Osteoblast (primary cell): ENCODE results near the gene SLC7A8. TPM values are rescaled to one million over a fixed set of nuclear protein-coding genes. Genes with fewer than 3 reads are reported as not detected.

Experiments used
- DNase-seq: peaks from one replicate; pipeline ENCODE4 v3.0.0; 2011; ENCODE audit warnings: low spot score, mixed read lengths; ENCODE audit not compliant: insufficient read length; ENCODE audit errors: missing footprints
- H2AFZ ChIP-seq: 2 replicates; pipeline ENCODE4 v1.6.0; 2011; ENCODE audit warnings: mild to moderate bottlenecking, low read length
- H3K27ac ChIP-seq: 2 replicates; pipeline ENCODE4 v1.5.1; 2011; ENCODE audit warnings: mild to moderate bottlenecking, low read depth, low read length, moderate library complexity
- H3K27me3 ChIP-seq: 2 replicates; pipeline ENCODE4 v1.6.0; 2012; ENCODE audit warnings: mild to moderate bottlenecking, control low read depth, inconsistent platforms, low read length, moderate library complexity; ENCODE audit not compliant: insufficient read depth
- H3K36me3 ChIP-seq: 2 replicates; pipeline ENCODE4 v1.5.1; 2011; ENCODE audit warnings: mild to moderate bottlenecking, low read length, control low read depth, moderate library complexity; ENCODE audit not compliant: insufficient read depth
- H3K4me1 ChIP-seq: 2 replicates; pipeline ENCODE4 v1.5.1; 2011; ENCODE audit warnings: mild to moderate bottlenecking, low read length, control low read depth, moderate library complexity; ENCODE audit not compliant: insufficient read depth
- H3K4me2 ChIP-seq: 2 replicates; pipeline ENCODE4 v1.6.0; 2011; ENCODE audit warnings: mild to moderate bottlenecking, low read length; ENCODE audit not compliant: insufficient read depth
- H3K4me3 ChIP-seq: fragments of 200-600 bp; sonication (generic); 3 replicates; pipeline ENCODE4 v1.5.1; 2012; ENCODE audit warnings: mild to moderate bottlenecking, low read length, inconsistent platforms; ENCODE audit not compliant: insufficient read depth
- H3K79me2 ChIP-seq: 2 replicates; pipeline ENCODE4 v1.6.0; 2012; ENCODE audit warnings: mild to moderate bottlenecking, low read length, control low read depth, inconsistent platforms; ENCODE audit not compliant: insufficient read depth
- H3K9me3 ChIP-seq: 2 replicates; pipeline ENCODE4 v1.5.1; 2011; ENCODE audit warnings: low read depth, low read length, control low read depth
- H4K20me1 ChIP-seq: 2 replicates; pipeline ENCODE4 v1.6.0; 2012; ENCODE audit warnings: mild to moderate bottlenecking, low read length, control low read depth; ENCODE audit not compliant: insufficient read depth
- total RNA-seq: library from RNA; depleted of rRNA; stranded (reverse); fragments of >200 nt; gene quantifications from 2 replicates; pipeline ENCODE4 v1.2.3, GENCODE V29; 2012
- TF ChIP-seq, protein P1 (sequence below): IDR thresholded peaks from 2 replicates; pipeline ENCODE4 v1.5.1; 2011; ENCODE audit warnings: mild to moderate bottlenecking, low read depth, low read length, moderate library complexity; ENCODE audit errors: extremely low read depth

The SLC7A8 gene
- total RNA-seq, 1 donor, result 4.3 TPM

DNA sequence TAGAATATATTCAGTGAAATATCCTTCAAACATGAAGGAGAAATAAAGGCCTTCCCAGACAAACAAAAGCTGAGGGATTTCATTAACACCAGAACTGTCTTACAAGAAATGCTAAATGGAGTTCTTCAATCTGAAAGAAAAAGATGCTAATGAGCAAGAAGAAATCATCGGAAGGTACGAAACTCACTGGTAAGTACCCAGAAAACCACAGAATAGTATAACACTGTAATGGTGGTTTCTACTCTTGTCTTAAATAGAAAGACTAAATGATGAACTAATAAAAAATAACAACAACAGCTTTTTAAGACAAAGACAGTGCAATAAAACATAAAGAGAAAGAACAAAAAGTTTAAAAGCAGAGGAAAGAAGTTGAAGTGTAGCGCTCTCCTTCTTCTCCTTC lies 35.6 kb upstream of the SLC7A8 start:
- H3K4me3 ChIP-seq, result no peak overlapping the region
- H2AFZ ChIP-seq, result no peak overlapping the region
- TF ChIP-seq, protein P1, sequence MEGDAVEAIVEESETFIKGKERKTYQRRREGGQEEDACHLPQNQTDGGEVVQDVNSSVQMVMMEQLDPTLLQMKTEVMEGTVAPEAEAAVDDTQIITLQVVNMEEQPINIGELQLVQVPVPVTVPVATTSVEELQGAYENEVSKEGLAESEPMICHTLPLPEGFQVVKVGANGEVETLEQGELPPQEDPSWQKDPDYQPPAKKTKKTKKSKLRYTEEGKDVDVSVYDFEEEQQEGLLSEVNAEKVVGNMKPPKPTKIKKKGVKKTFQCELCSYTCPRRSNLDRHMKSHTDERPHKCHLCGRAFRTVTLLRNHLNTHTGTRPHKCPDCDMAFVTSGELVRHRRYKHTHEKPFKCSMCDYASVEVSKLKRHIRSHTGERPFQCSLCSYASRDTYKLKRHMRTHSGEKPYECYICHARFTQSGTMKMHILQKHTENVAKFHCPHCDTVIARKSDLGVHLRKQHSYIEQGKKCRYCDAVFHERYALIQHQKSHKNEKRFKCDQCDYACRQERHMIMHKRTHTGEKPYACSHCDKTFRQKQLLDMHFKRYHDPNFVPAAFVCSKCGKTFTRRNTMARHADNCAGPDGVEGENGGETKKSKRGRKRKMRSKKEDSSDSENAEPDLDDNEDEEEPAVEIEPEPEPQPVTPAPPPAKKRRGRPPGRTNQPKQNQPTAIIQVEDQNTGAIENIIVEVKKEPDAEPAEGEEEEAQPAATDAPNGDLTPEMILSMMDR, result no peak
- H4K20me1 ChIP-seq, result no peaks in the 10 kb centered on the region
- no peaks in the 10 kb centered on the region for H3K4me1 ChIP-seq
- DNase-seq, result no peak
- no peaks in the 10 kb centered on the region for H3K79me2 ChIP-seq
- no peak overlapping the region for H3K27ac ChIP-seq
- H3K27me3 ChIP-seq, result peaks cover 8% of the 10 kb centered on the region
- H3K36me3 ChIP-seq, result no peaks in the 10 kb centered on the region
- H3K9me3 ChIP-seq, result peaks cover 2% of the 10 kb centered on the region
- H3K4me2 ChIP-seq, result no peak overlapping the region

DNA sequence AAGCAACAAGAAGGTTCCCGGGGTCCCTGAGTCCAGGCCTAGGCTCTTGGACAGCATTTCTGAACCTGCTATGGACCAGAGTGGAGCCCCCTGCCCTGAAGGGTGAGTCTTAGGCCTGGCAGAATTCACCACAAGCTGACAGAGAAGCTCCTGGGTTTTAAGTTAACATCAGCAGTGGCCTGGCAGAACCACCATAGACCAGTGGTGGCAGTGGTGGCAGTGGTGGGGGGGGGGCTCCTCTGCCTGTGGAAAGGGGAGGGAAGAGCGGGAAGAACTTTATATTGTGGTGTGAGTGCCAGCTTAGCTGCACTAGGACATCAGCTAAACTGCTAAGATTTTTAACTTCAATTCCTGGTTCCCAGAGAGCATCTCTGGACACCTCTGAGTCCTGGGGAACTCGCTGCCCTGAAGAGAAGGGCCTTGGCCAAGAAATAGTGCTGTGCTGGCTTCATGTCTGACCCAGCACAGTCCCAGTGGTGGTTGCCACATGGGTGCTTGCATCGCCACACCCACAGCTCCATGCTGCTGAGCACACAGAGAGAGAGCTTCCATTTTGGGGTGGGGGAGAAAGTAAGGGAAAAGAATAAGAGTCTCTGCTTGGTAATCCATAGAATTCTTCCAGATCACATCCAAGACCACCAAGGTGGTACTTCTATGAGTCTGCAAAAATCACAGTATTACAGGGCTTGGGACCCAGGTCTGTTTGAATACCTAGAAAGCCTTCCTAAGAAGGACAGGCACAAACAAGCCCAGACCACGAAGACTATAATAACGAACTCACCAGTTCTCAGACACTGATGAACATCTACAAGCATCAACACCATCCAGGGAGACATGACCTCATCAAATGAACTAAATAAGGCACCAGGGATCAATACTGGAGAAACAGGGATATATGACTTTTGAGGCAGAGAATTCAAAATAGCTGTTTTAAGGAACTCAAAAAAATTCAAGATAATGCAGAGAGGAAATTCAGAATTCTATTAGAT lies 33.9 kb upstream of the SLC7A8 start:
- peaks cover 2% of the 10 kb centered on the region for H3K9me3 ChIP-seq
- TF ChIP-seq, protein P1, result no peak
- H2AFZ ChIP-seq, result no peak overlapping the region

DNA sequence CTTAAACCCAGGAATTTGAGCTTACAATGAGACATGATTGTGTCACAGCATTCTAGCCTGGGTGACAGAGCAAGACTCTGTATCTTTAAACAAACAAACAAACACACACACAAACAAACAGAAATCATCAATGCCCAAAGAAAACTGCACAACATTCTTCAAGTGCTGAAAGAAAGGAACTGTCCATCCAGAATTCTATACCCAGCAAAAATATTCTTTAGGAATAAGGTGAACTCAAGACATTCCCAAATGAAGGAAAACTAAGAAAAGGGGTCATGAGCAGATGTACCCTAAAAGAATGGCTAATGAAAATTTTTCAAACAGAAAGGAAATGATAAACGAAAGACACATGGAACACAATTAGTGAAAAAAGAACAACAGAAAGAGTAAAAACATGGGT lies 32.0 kb upstream of the SLC7A8 start:
- no peaks in the 10 kb centered on the region for H4K20me1 ChIP-seq
- H3K27ac ChIP-seq, result no peak overlapping the region
- no peak overlapping the region for H3K4me3 ChIP-seq
- H3K36me3 ChIP-seq, result no peaks in the 10 kb centered on the region
- no peak for DNase-seq
- H3K9me3 ChIP-seq, result peaks cover 2% of the 10 kb centered on the region
- no peak overlapping the region for H2AFZ ChIP-seq
- H3K4me2 ChIP-seq, result no peak overlapping the region
- no peaks in the 10 kb centered on the region for H3K79me2 ChIP-seq
- H3K4me1 ChIP-seq, result no peaks in the 10 kb centered on the region
- peaks cover 2% of the 10 kb centered on the region for H3K27me3 ChIP-seq
- TF ChIP-seq, protein P1, result no peak

More for the DNA sequence above, 33.9 kb upstream of the SLC7A8 start:
- Histone ChIP-seq H3K27ac (no peak overlapping the region), H3K4me1 (no peaks in the 10 kb centered on the region), H3K27me3 (peaks cover 7% of the 10 kb centered on the region), H3K4me3 (no peak overlapping the region), H3K79me2 (no peaks in the 10 kb centered on the region), H3K36me3 (no peaks in the 10 kb centered on the region), H4K20me1 (no peaks in the 10 kb centered on the region), H3K4me2 (no peak overlapping the region)
- no peak for DNase-seq

DNA sequence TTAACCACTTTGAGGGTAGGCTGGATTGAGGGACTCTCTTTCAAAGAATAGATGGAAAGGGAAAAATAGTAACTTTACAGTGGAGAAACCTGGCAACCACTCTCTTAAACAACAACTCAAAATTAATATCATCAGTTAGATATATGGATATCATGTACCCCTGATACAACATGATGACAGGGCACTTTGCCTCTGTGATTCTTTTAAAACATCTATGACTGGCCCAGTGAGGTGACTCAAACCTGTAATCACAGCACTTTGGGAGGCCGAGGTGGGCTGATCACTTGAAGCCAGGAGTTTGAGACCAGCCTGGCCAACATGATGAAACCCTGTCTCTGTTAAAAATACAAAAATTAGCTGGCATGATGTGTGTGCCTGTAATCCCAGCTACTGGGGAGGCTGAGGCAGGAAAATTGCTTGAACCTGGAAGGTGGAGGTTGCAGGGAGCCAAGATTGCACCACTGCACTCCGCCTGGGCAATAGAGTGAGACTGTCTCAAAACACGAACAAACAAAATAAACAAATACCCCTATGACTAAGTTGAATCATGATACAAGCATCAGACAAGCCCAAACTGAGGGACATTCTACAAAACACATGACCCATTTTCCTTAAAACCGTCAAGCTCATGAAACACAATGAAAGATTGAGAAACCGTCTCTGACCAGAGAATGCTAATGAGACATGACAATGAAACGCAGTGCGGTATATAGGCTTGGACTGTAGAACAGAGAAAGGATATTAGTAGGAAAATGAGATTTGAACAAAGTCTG lies 26.4 kb upstream of the SLC7A8 start:
- no peak for DNase-seq
- Histone ChIP-seq H3K9me3 (no peaks in the 10 kb centered on the region), H3K27ac (no peak overlapping the region), H3K79me2 (no peaks in the 10 kb centered on the region), H3K4me2 (no peak overlapping the region), H3K4me1 (no peaks in the 10 kb centered on the region), H3K4me3 (no peak overlapping the region), H2AFZ (no peak overlapping the region), H3K27me3 (peaks cover 2% of the 10 kb centered on the region), H4K20me1 (no peaks in the 10 kb centered on the region), H3K36me3 (no peaks in the 10 kb centered on the region)
- TF ChIP-seq, protein P1, result no peak
